K562 (cell line): ENCODE data around the gene ECSIT. TPM values are rescaled to one million over a fixed set of nuclear protein-coding genes. Genes with fewer than 3 reads are reported as not detected.
A peak's percentile ranks its signal among the peaks of the same experiment; 100 is the strongest.

Experiments used
- CBFB ChIP-seq: sonication (generic); formaldehyde crosslinking; IDR thresholded peaks from 2 replicates; pipeline ENCODE4 v1.4.0; 2020; ENCODE audit warnings: mild to moderate bottlenecking, missing genetic modification reagents
- ELF4 ChIP-seq: fragments of 450-650 bp; formaldehyde crosslinking; IDR thresholded peaks from 2 replicates; pipeline ENCODE4 v1.4.0; 2022; ENCODE audit warnings: missing genetic modification characterization
- ESRRA ChIP-seq: fragments of 450-650 bp; IDR thresholded peaks from 2 replicates; pipeline ENCODE4 v1.6.1; 2014; ENCODE audit warnings: low read depth, mild to moderate bottlenecking, moderate library complexity, borderline replicate concordance
- GMEB1 ChIP-seq: fragments of 250-450 bp; sonication (Bioruptor Pico); IDR thresholded peaks from 2 replicates; pipeline ENCODE4 v1.4.0; 2020; ENCODE audit warnings: mild to moderate bottlenecking
- HMGN3 ChIP-seq: IDR thresholded peaks from 2 replicates; pipeline ENCODE4 v1.6.1; 2011; ENCODE audit warnings: borderline replicate concordance, low read depth, mild to moderate bottlenecking, mixed read lengths, low read length; ENCODE audit not compliant: insufficient read length; ENCODE audit errors: extremely low read depth
- MBD2 ChIP-seq: sonication (generic); IDR thresholded peaks from 2 replicates; pipeline ENCODE4 v1.6.1; 2016; ENCODE audit warnings: low read depth, borderline replicate concordance
- MYC ChIP-seq, 2 experiments: fragments of 250-450 bp in 1 of 2; sonication (Bioruptor Pico) in 1 of 2; IDR thresholded peaks; 2 replicates each; pipeline versions ENCODE4 v1.5.1 to v1.6.1; 2012 to 2021; ENCODE audit warnings: low read depth in 2 of 2, borderline replicate concordance in 1 of 2, improper control_type of control experiment in 1 of 2, low read length in 1 of 2, mild to moderate bottlenecking in 1 of 2, moderate library complexity in 1 of 2
- NR2C2 ChIP-seq, 2 experiments: fragments of 200-800 bp in 1 of 2; sonication (Bioruptor generic) in 1 of 2; sonication (generic) in 1 of 2; formaldehyde crosslinking in 1 of 2; IDR thresholded peaks; 2 replicates each; pipeline versions ENCODE4 v1.6.1 to v1.8.0; 2016 to 2022; ENCODE audit warnings: mild to moderate bottlenecking in 1 of 2, missing compliant biosample characterization in 1 of 2, missing genetic modification characterization in 1 of 2, missing genetic modification reagents in 1 of 2
- NR4A1 ChIP-seq, 2 experiments: fragments of 250-450 bp in 1 of 2; fragments of 450-650 bp in 1 of 2; sonication (Bioruptor Pico) in 1 of 2; IDR thresholded peaks; 2 replicates each; pipeline versions ENCODE4 v1.4.0 to v1.6.1; 2016 to 2020; ENCODE audit warnings: mild to moderate bottlenecking in 2 of 2, missing compliant biosample characterization in 1 of 2, missing genetic modification characterization in 1 of 2, moderate library complexity in 1 of 2
- OTX1 ChIP-seq: fragments of 450-650 bp; formaldehyde crosslinking; IDR thresholded peaks from 2 replicates; pipeline ENCODE4 v1.4.0; 2022; ENCODE audit warnings: mild to moderate bottlenecking
- POLR2B ChIP-seq: fragments of 450-650 bp; IDR thresholded peaks from 2 replicates; pipeline ENCODE4 v1.6.1; 2018; ENCODE audit warnings: low read depth; ENCODE audit not compliant: partially characterized antibody
- RBM25 ChIP-seq: fragments of 200-400 bp; formaldehyde crosslinking; IDR thresholded peaks from 2 replicates; pipeline ENCODE4 v1.6.1; 2018; ENCODE audit warnings: low read length, low read depth, moderate library complexity; ENCODE audit not compliant: severe bottlenecking
- RBM34 ChIP-seq: fragments of 200-400 bp; formaldehyde crosslinking; IDR thresholded peaks from 2 replicates; pipeline ENCODE4 v1.6.1; 2018; ENCODE audit warnings: low read length, borderline replicate concordance; ENCODE audit not compliant: insufficient read depth
- SP1 ChIP-seq: sonication (generic); formaldehyde crosslinking; IDR thresholded peaks from 2 replicates; pipeline ENCODE4 v1.8.1; 2022; ENCODE audit warnings: mild to moderate bottlenecking, missing genetic modification reagents
- SP2 ChIP-seq: IDR thresholded peaks from 2 replicates; pipeline ENCODE4 v1.6.1; 2011; ENCODE audit warnings: mild to moderate bottlenecking, low read depth, low read length, moderate library complexity; ENCODE audit not compliant: poor library complexity, severe bottlenecking; ENCODE audit errors: extremely low read depth
- SREBF2 ChIP-seq: sonication (generic); formaldehyde crosslinking; IDR thresholded peaks from 2 replicates; pipeline ENCODE4 v1.4.0; 2020; ENCODE audit warnings: mild to moderate bottlenecking, missing genetic modification reagents
- SRSF1 ChIP-seq: fragments of 200-400 bp; formaldehyde crosslinking; IDR thresholded peaks from 2 replicates; pipeline ENCODE4 v1.6.1; 2017; ENCODE audit warnings: mild to moderate bottlenecking, low read depth, low read length, moderate library complexity
- SRSF3 ChIP-seq: fragments of 200-400 bp; formaldehyde crosslinking; IDR thresholded peaks from 2 replicates; pipeline ENCODE4 v1.6.1; 2016; ENCODE audit warnings: mild to moderate bottlenecking, low read length, moderate library complexity; ENCODE audit not compliant: insufficient read depth
- YY1 ChIP-seq, 3 experiments: IDR thresholded peaks; 2 replicates each; pipeline ENCODE4 v1.6.1; 2011; ENCODE audit warnings: low read length in 2 of 3, mild to moderate bottlenecking in 2 of 3, moderate library complexity in 2 of 3, borderline replicate concordance in 1 of 3, control low read depth in 1 of 3, low read depth in 1 of 3; ENCODE audit not compliant: insufficient read depth in 3 of 3, insufficient replicate concordance in 2 of 3, control insufficient read depth in 1 of 3, insufficient read length in 1 of 3; ENCODE audit errors: extremely low read depth in 1 of 3
- ZBTB7A ChIP-seq: IDR thresholded peaks from 2 replicates; pipeline ENCODE4 v1.6.1; 2011; ENCODE audit warnings: low read depth, mild to moderate bottlenecking, low read length, moderate library complexity, borderline replicate concordance; ENCODE audit not compliant: control insufficient read depth
- ZEB2 ChIP-seq: fragments of 450-650 bp; IDR thresholded peaks from 2 replicates; pipeline ENCODE4 v1.6.1; 2016
- ZNF23 ChIP-seq: fragments of 250-450 bp; sonication (Bioruptor Pico); IDR thresholded peaks from 2 replicates; pipeline ENCODE4 v1.4.0; 2020; ENCODE audit warnings: mild to moderate bottlenecking
- ZSCAN32 ChIP-seq: fragments of 450-650 bp; formaldehyde crosslinking; IDR thresholded peaks from 2 replicates; pipeline ENCODE4 v1.4.0; 2020; ENCODE audit warnings: mild to moderate bottlenecking, moderate library complexity
- polyA plus RNA-seq, 8 experiments: library from polyadenylated mRNA; depleted of rRNA in 4 of 8; stranded (reverse) in 5 of 8; unstranded in 3 of 8; fragments of >200 nt; fragmentation: Nextera tagmentation in 2 of 8; fragmentation: Illumina TruSeq in 1 of 8; extraction: Ambion mirVana in 2 of 8; extraction: Trizol in 1 of 8; gene quantifications; 2 replicates each; pipeline versions ENCODE4 v1.2.1 to v1.2.3, GENCODE V29; 2011 to 2014; ENCODE audit warnings: inconsistent platforms in 1 of 8, missing spikeins in 1 of 8
- total RNA-seq, 7 experiments: library from RNA; depleted of rRNA in 6 of 7; stranded (reverse); fragments of >200 nt in 6 of 7; fragmentation: Illumina TruSeq in 2 of 7; extraction: Trizol in 2 of 7; gene quantifications; 2 replicates each; pipeline versions ENCODE4 v1.2.1 to v1.2.3, GENCODE V29; 2011 to 2021; ENCODE audit warnings: low replicate concordance in 1 of 7
- TF ChIP-seq, protein P1 (sequence below): sonication (generic); formaldehyde crosslinking; IDR thresholded peaks from 2 replicates; pipeline ENCODE4 v1.9.0; 2022; ENCODE audit warnings: mild to moderate bottlenecking, missing genetic modification reagents

Gene ECSIT
- total and polyA plus RNA-seq, 9 of the 15 experiments (the other 6 are each of a cell fraction or from before 2014, with no cell fraction given): 1.1 to 82.5 (median 43.9) TPM

DNA sequence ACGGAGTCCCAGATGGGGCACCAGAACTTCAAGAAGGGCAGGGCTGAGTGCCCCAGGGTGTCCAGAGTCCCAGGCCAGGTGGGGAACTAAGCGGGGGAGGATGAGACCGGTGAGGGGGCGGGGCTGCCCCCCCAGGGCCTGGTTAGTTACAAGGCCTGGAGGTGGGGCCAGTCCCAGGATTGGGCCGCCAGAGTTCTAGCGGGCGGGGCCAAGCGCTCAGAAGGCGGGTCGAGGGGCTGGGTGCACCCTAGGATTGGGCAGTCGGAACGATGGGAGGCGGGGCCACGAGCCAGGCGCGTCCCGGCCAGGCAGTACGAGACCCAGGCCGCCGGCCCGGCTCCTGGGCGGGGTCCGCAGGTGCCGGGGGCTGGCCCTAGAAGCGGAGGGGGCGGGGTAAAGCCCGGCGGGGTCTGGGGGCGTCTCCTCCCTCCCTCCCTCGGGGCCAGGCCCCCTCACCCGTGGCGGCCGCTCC, 23.9 kb downstream of the ECSIT start (continued):
- TF ChIP-seq NR2C2 (CRISPR knock-in tag; IDR thresholded peaks at IDR 0.05): 0 out of 2 replicates have a peak, but pooled peaks have one; percentile 26
- no peak for TF ChIP-seq NR2C2 (tag; IDR thresholded peaks at IDR 0.05)
- TF ChIP-seq POLR2B: peak; percentile 7
- TF ChIP-seq ZBTB7A: peak; percentile 87; the same call in 1 of the 2 replicates
- no peak for TF ChIP-seq RBM34
- peak; percentile 76 for TF ChIP-seq HMGN3
- peak; percentile 64; the same call in 1 of the 2 replicates for TF ChIP-seq ZEB2
- 0 out of 2 replicates have a peak, but pooled peaks have one; percentile 14 for TF ChIP-seq GMEB1 (CRISPR knock-in tag)
- TF ChIP-seq MBD2: peak; percentile 24; the same call in 1 of the 2 replicates
- TF ChIP-seq YY1 (IDR thresholded peaks at IDR 0.05; ENCODE audit: borderline replicate concordance in 1 of 3, control insufficient read depth in 1 of 3, extremely low read depth in 1 of 3, insufficient read depth in 3 of 3, insufficient read length in 1 of 3, insufficient replicate concordance in 2 of 3, low read depth in 1 of 3, low read length in 2 of 3): no peak
- TF ChIP-seq, protein P1, sequence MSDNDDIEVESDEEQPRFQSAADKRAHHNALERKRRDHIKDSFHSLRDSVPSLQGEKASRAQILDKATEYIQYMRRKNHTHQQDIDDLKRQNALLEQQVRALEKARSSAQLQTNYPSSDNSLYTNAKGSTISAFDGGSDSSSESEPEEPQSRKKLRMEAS (CRISPR knock-in tag): peak; percentile 22; the same call in 1 of the 2 replicates
- peak; percentile 16 for TF ChIP-seq RBM25
- peak; percentile 46 for TF ChIP-seq SP2
- no peak for TF ChIP-seq SRSF1
- peak; percentile 57; the same call in 1 of the 2 replicates for TF ChIP-seq OTX1 (CRISPR knock-in tag)
- TF ChIP-seq ESRRA: peak; percentile 9; the same call in 1 of the 2 replicates
- no peak for TF ChIP-seq CBFB (CRISPR knock-in tag)
- TF ChIP-seq SREBF2 (CRISPR knock-in tag): no peak
- no peak for TF ChIP-seq ZSCAN32 (CRISPR knock-in tag)
- no peak for TF ChIP-seq MYC (IDR thresholded peaks at IDR 0.05; ENCODE audit: low read depth, low read length)
- no peak for TF ChIP-seq MYC (CRISPR knock-in tag; IDR thresholded peaks at IDR 0.05; ENCODE audit: borderline replicate concordance, low read depth)
- 0 out of 2 replicates have a peak, but pooled peaks have one; percentile 58 for TF ChIP-seq ELF4
- no peak for TF ChIP-seq SRSF3
- TF ChIP-seq ZNF23 (CRISPR knock-in tag): no peak
- peak; percentile 93 for TF ChIP-seq SP1 (CRISPR knock-in tag)
- 0 out of 2 replicates have a peak, but pooled peaks have one; percentile 41 for TF ChIP-seq NR4A1 (CRISPR knock-in tag; IDR thresholded peaks at IDR 0.05)
- TF ChIP-seq NR4A1 (tag; IDR thresholded peaks at IDR 0.05): no peak
